Gastroesophageal sphincter (tissue), 4 donors: ENCODE results near the gene RAB12. TPM values are rescaled to one million over a fixed set of nuclear protein-coding genes. Genes with fewer than 3 reads are reported as not detected.

Experiments used
- ATAC-seq: fragments of 150-250 bp; one replicate; pipeline ENCODE4 v1.9.1; 2016; ENCODE audit warnings: mild to moderate bottlenecking, moderate library complexity
- H3K27ac ChIP-seq, 4 donors: fragments of 200-600 bp; sonication (generic) in 3 of 4; 1 replicate in 3 of 4; 2 replicates in 1 of 4; pipeline ENCODE4 v1.5.1; 2016 to 2019
- H3K27me3 ChIP-seq: fragments of 200-600 bp; sonication (generic); one replicate; pipeline ENCODE4 v1.5.1; 2019
- H3K36me3 ChIP-seq, 2 donors: fragments of 200-600 bp; sonication (generic); one replicate each; pipeline ENCODE4 v1.5.1; 2019; ENCODE audit warnings: control low read depth in 1 of 2
- H3K4me1 ChIP-seq, 3 donors: fragments of 200-600 bp; sonication (generic); 1 replicate in 2 of 3; 2 replicates in 1 of 3; pipeline ENCODE4 v1.5.1; 2016 to 2019; ENCODE audit warnings: control low read depth in 2 of 3
- H3K4me3 ChIP-seq, 2 donors: fragments of 200-600 bp; sonication (generic); one replicate each; pipeline ENCODE4 v1.5.1; 2019; ENCODE audit warnings: mild to moderate bottlenecking in 1 of 2, moderate library complexity in 1 of 2
- H3K9me3 ChIP-seq, 3 donors: fragments of 200-600 bp; sonication (generic); one replicate each; pipeline ENCODE4 v1.5.1; 2017 to 2019; ENCODE audit warnings: control low read depth in 2 of 3
- EP300 ChIP-seq: sonication (generic); formaldehyde crosslinking; IDR thresholded peaks from one replicate; pipeline ENCODE4 v1.6.1; 2017; ENCODE audit warnings: antibody characterized with exemption, mild to moderate bottlenecking
- POLR2A ChIP-seq, 2 donors: fragments of 450-650 bp; IDR thresholded peaks; one replicate each; pipeline ENCODE4 v1.6.1; 2017; ENCODE audit warnings: antibody characterized with exemption in 2 of 2, mild to moderate bottlenecking in 2 of 2, moderate library complexity in 1 of 2
- POLR2AphosphoS5 ChIP-seq: sonication (generic); formaldehyde crosslinking; IDR thresholded peaks from one replicate; pipeline ENCODE4 v1.6.1; 2017; ENCODE audit warnings: antibody characterized with exemption
- WGBS, 2 donors: methylation state at CpG; one replicate each; pipeline ENCODE4 v1.1.5; 2018; ENCODE audit warnings: low coverage in 1 of 2; 5-methylcytosine and 5-hydroxymethylcytosine counted together
- total RNA-seq, 4 donors: library from RNA; depleted of rRNA; stranded (reverse); fragments of >200 nt; gene quantifications; one replicate each; pipeline ENCODE4 v1.1.0, GENCODE V29; 2016
- TF ChIP-seq, protein P1 (sequence below), 4 experiments: fragments of 200-600 bp in 2 of 4; fragments of 450-650 bp in 2 of 4; sonication (generic) in 1 of 4; IDR thresholded peaks; one replicate each; pipeline ENCODE4 v1.5.1; 2017 to 2019; ENCODE audit warnings: antibody characterized with exemption in 4 of 4, mild to moderate bottlenecking in 2 of 4, moderate library complexity in 2 of 4

RAB12 gene
- total RNA-seq, 4 donors from 2014 or later = 63.7 to 100 (median 72.6) TPM

GRCh38 chr18:8668381-8668780, 59.1 kb downstream of the RAB12 start:
- Histone ChIP-seq H3K9me3 (no peaks in the 10 kb centered on the region), H3K27me3 (peaks cover 2% of the 10 kb centered on the region), H3K27ac (no peak overlapping the region), H3K4me3 (no peak overlapping the region), H3K36me3 (no peaks in the 10 kb centered on the region), H3K4me1 (no peaks in the 10 kb centered on the region)
- no peak for ATAC-seq
- TF ChIP-seq POLR2A (IDR thresholded peaks at IDR 0.05) (no peak), POLR2AphosphoS5 (no peak), EP300 (no peak)
- TF ChIP-seq, protein P1, sequence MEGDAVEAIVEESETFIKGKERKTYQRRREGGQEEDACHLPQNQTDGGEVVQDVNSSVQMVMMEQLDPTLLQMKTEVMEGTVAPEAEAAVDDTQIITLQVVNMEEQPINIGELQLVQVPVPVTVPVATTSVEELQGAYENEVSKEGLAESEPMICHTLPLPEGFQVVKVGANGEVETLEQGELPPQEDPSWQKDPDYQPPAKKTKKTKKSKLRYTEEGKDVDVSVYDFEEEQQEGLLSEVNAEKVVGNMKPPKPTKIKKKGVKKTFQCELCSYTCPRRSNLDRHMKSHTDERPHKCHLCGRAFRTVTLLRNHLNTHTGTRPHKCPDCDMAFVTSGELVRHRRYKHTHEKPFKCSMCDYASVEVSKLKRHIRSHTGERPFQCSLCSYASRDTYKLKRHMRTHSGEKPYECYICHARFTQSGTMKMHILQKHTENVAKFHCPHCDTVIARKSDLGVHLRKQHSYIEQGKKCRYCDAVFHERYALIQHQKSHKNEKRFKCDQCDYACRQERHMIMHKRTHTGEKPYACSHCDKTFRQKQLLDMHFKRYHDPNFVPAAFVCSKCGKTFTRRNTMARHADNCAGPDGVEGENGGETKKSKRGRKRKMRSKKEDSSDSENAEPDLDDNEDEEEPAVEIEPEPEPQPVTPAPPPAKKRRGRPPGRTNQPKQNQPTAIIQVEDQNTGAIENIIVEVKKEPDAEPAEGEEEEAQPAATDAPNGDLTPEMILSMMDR (IDR thresholded peaks at IDR 0.05) = no peak

DNA sequence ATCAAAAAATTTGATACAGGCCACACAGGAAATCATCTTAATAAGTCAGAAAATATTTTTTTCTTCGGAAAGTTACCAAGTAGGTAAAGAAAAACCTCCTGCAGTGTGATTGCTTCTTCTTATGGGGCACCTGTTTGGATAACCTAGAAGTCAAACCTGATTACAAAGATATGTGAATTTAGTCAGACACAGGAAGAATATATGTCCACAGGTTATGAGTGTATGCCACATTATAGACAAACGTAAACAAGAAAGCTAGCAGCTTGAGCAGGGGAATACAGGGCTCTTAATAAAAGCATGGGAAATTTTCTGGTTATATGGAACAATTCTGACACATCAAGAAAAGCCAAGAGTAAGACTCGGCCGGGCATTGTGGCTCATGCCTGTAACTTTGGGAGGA, 60.3 kb downstream of the RAB12 start:
- 87 to 89% methylated on average over 4 of the region's 4 CpGs for WGBS, 2 donors

DNA sequence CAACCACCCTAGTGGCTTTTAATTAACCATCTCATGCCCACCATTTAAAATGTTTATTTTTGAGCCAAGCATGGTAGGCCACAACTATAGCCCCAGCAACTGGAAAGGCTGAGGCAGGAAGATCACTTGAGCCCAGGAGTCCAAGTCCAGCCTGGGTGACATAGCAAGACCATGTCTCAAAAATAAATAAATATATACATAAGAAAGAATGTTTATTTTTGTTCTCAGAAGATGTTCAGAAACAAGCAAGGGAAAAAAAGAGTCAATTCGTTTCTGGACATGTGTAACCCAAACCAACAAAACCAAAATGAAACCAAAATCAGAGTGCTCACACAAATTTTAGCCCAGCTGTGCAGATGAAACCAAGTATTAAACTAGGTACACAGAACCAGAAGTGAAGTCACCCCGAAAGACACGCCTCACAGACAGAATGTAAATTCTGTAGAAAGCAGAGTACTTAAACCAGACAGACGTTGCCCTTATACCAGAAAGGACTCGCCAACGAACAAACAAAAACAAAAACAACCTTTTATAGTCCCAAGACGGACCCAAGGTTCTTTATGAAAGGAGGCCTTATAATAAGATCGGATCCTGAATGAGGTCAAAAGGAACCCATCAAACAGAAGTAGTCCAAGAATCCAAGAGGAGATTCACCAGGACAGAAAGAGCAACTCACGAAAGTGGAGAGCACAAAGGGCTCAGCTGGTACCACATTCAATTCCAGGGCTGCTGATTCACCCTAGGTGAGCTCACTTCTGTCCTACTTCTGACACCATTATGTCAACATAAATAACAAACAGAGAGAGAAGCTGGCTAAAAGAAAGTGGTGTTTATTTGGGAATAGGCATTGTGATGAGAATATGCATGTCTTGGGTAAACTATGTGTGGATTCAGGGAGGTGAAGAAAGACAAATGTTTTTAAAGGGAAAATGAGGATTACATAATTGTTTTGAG, 64.3 kb downstream of the RAB12 start:
- Histone ChIP-seq H3K9me3 (no peaks in the 10 kb centered on the region), H3K4me3 (no peak overlapping the region), H3K27me3 (no peaks in the 10 kb centered on the region), H3K4me1 (no peaks in the 10 kb centered on the region), H3K27ac (no peak overlapping the region), H3K36me3 (no peaks in the 10 kb centered on the region)
- TF ChIP-seq POLR2A (IDR thresholded peaks at IDR 0.05) (no peak), EP300 (no peak), POLR2AphosphoS5 (no peak)
- TF ChIP-seq, protein P1 (IDR thresholded peaks at IDR 0.05) = no peak
- ATAC-seq = no peak
- WGBS, 2 donors = 81 to 82% methylated on average over 7 to 9 of the region's 9 CpGs

More for the DNA sequence above, 60.3 kb downstream of the RAB12 start:
- Histone ChIP-seq H3K36me3 (no peaks in the 10 kb centered on the region), H3K4me1 (no peaks in the 10 kb centered on the region), H3K27ac (no peak overlapping the region), H3K9me3 (no peaks in the 10 kb centered on the region), H3K4me3 (no peak overlapping the region), H3K27me3 (no peaks in the 10 kb centered on the region)
- TF ChIP-seq POLR2A (IDR thresholded peaks at IDR 0.05) (no peak), POLR2AphosphoS5 (no peak), EP300 (no peak)
- TF ChIP-seq, protein P1 (IDR thresholded peaks at IDR 0.05) = no peak
- no peak for ATAC-seq

DNA sequence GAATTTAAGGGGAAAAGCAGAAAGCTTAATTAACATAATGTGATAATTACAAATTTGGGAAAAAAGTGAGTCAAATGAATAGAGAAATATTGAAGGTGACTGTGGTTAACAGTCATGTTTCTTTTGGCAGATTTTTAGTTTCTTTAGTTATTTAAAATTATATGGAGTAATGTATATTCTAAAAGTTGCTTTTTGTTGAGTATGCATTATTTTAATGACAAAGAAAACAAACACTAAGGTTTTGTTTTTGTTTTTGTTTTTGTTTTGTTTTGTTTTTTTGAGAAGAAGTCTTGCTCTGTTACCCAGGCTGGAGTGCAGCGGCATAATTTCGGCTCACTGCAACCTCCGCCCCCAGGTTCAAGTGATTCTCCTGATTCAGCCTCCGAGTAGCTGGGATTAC, 65.8 kb downstream of the RAB12 start:
- H3K36me3 ChIP-seq = no peaks in the 10 kb centered on the region
- no peak for TF ChIP-seq EP300
- H3K4me1 ChIP-seq = no peaks in the 10 kb centered on the region
- no peak for ATAC-seq
- no peak overlapping the region for H3K27ac ChIP-seq
- 87 to 95% methylated on average over 2 to 3 of the region's 4 CpGs for WGBS, 2 donors
- no peak overlapping the region for H3K4me3 ChIP-seq
- H3K9me3 ChIP-seq = no peaks in the 10 kb centered on the region
- no peaks in the 10 kb centered on the region for H3K27me3 ChIP-seq

DNA sequence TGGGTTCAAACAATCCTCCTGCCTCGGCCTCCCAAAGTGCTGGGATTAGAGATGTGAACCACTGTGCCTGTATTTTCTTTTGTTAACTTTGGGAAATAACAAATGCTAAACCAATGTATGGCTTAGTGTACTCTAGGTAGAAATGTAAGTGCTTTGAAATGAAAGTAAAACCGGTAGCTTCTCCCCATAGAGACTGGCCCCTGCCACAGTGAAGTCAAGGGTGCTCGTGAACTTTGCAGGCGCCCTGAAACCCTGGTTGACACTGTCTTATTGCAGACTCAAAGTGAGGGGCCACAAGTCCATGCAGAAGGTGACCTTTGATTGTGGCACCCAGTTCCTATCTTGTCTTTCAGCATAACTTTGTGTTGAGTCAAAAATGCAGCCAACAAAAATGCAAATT, 72.0 kb downstream of the RAB12 start:
- WGBS, 2 donors = 84 to 86% methylated on average over 1 to 3 of the region's 4 CpGs
- H3K27ac ChIP-seq = no peak overlapping the region
- ATAC-seq = no peak
- H3K4me3 ChIP-seq = no peak overlapping the region
- H3K4me1 ChIP-seq = no peaks in the 10 kb centered on the region
- no peaks in the 10 kb centered on the region for H3K27me3 ChIP-seq
- no peaks in the 10 kb centered on the region for H3K9me3 ChIP-seq
- TF ChIP-seq, protein P1 (IDR thresholded peaks at IDR 0.05) = no peak
- no peak for TF ChIP-seq POLR2AphosphoS5
- no peak for TF ChIP-seq POLR2A (IDR thresholded peaks at IDR 0.05)
- no peak for TF ChIP-seq EP300
- H3K36me3 ChIP-seq = no peaks in the 10 kb centered on the region
